Karpas-422 (cell line): ENCODE measurements around the gene EP400. TPM values are rescaled to one million over a fixed set of nuclear protein-coding genes. Genes with fewer than 3 reads are reported as not detected.
A peak's percentile ranks its signal among the peaks of the same experiment; 100 is the strongest.
"Not testable (repeated sequence)": the region's sequence is repeated elsewhere in the genome, so short reads cannot be mapped to it uniquely, and the experiment has no call there.

Experiments
- DNase-seq: peaks from one replicate; pipeline ENCODE4 v3.0.0-alpha.2; 2015
- H2AFZ ChIP-seq: fragments of 200-600 bp; sonication (generic); 2 replicates; pipeline ENCODE4 v1.6.1; 2014; ENCODE audit warnings: antibody characterized with exemption, low read length, mixed read lengths
- H3K27ac ChIP-seq: fragments of 200-600 bp; sonication (generic); 2 replicates; pipeline ENCODE4 v1.5.1; 2014; ENCODE audit warnings: mild to moderate bottlenecking, low read length, moderate library complexity
- H3K27me3 ChIP-seq: fragments of 200-600 bp; sonication (generic); 2 replicates; pipeline ENCODE4 v1.6.1; 2014; ENCODE audit warnings: low read length, mixed read lengths
- H3K36me3 ChIP-seq: fragments of 200-600 bp; sonication (generic); 2 replicates; pipeline ENCODE4 v1.6.1; 2014; ENCODE audit warnings: low read length, mixed read lengths; ENCODE audit not compliant: insufficient read depth
- H3K4me1 ChIP-seq: fragments of 200-600 bp; sonication (generic); 2 replicates; pipeline ENCODE4 v1.6.1; 2014; ENCODE audit warnings: mild to moderate bottlenecking, low read length, mixed read lengths
- H3K4me2 ChIP-seq: fragments of 200-600 bp; sonication (generic); 2 replicates; pipeline ENCODE4 v1.6.1; 2014; ENCODE audit warnings: low read length, low read depth, mild to moderate bottlenecking; ENCODE audit not compliant: poor library complexity, severe bottlenecking
- H3K4me3 ChIP-seq: fragments of 200-600 bp; sonication (generic); 2 replicates; pipeline ENCODE4 v1.5.1; 2014; ENCODE audit warnings: mild to moderate bottlenecking, antibody characterized with exemption, low read length, mixed read lengths
- H3K79me2 ChIP-seq: fragments of 200-600 bp; sonication (generic); 2 replicates; pipeline ENCODE4 v1.6.1; 2014; ENCODE audit warnings: mild to moderate bottlenecking, low read length, mixed read lengths
- H3K9ac ChIP-seq: fragments of 200-600 bp; sonication (generic); 2 replicates; pipeline ENCODE4 v1.6.0; 2014; ENCODE audit warnings: low read length
- H3K9me2 ChIP-seq: fragments of 200-600 bp; sonication (generic), shearing (Covaris generic); replicated peaks from 2 replicates; pipeline ENCODE4 v1.6.0; 2014; ENCODE audit warnings: mild to moderate bottlenecking, low read length, moderate library complexity; ENCODE audit not compliant: insufficient read depth
- H3K9me3 ChIP-seq: fragments of 300-700, 200-600 bp; sonication (generic); 2 replicates; pipeline ENCODE4 v1.6.1; 2014; ENCODE audit warnings: low read length, mixed read lengths
- H4K20me1 ChIP-seq: fragments of 200-600 bp; sonication (generic); 2 replicates; pipeline ENCODE4 v1.6.1; 2014; ENCODE audit warnings: mild to moderate bottlenecking, antibody characterized with exemption, low read length, low read depth; ENCODE audit not compliant: insufficient read depth
- total RNA-seq: library from RNA; depleted of rRNA; stranded (reverse); fragments of >200 nt; shearing (Covaris generic); gene quantifications from 2 replicates; pipeline ENCODE4 v1.2.3, GENCODE V29; 2014; ENCODE audit warnings: low replicate concordance

EP400 gene
- total RNA-seq, 1 experiment from 2014 or later: 13.7 TPM

DNA sequence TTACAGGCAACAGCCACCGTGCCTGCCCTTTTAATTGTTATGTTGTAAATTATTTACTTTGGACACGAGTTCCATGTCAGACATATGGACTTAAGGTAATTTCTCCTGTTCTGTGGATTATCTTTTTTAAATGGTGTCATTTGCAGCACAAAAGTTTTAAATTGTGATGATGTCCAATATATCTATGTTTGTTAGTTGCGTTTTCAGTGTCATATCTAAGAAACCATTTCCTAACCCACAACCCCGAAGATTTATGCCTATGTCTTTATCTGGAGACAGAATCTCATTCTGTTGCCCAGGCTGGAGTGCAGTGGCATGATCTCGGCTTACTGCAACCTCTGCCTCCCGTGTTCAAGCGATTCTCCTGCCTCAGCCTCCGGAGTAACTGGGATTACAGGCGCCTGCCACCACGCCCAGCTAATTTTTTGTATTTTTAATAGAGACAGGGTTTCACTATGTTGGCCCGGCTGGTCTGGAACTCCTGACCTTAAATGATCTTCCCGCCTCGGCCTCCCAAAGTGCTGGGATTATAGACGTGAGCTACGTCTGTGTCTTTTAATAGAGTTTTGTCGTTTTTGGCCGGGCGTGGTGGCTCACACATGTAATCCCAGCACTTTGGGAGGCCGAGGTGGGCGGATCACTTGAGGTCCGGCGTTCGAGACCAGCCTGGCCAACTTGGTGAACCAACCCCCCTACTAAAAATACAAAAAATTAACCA lies 870 bp upstream of the EP400 start:
- H3K9me2 ChIP-seq, H3K27ac ChIP-seq, H3K36me3 ChIP-seq, H3K9me3 ChIP-seq, DNase-seq, H3K27me3 ChIP-seq: not testable (repeated sequence)
- Histone ChIP-seq H3K4me1 (peaks cover 10% of the 10 kb centered on the region), H3K4me2 (peak overlapping the region; percentile 70), H2AFZ (peak overlapping the region; percentile 32; the same call in 1 of the 2 replicates), H3K4me3 (peak overlapping the region; percentile 99), H3K9ac (peak overlapping the region; percentile 93), H4K20me1 (peaks cover 15% of the 10 kb centered on the region; the same call in 1 of the 2 replicates), H3K79me2 (peaks cover 38% of the 10 kb centered on the region)

DNA sequence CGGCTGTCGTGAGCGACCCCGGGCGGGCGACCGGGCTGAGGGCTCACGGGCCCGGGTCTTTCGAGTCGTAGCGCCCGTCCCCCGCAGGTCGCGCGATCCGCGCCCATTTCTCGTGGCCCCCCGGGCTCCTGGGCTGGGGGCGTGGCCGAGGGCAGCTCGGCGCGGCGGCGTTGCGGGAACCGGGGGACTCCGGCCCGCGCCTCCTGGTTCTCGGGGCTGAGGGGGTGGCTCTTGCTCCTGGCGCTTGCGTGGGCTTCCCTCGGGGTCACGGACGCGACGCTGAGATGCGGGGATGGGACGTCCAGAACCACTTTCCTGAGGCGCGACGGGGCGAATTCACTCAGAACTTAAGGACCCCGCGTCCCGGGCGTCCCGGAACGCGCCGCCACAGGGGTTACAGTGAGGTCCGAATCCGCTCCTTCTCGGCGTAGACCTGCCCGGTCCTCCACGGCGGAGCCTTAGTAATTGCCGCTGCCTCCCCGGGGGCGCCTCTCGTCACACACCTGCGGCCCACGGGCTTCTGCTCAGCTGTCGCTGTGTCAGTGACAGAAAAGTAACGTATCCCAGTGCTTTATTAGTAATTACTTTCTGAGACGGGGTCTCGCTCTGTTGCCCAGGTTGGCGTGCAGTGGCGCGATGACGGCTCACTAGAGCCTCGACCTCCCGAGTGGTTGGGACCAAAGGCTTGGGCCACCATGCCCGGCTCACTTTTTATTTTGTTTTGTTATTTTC lies 606 bp downstream of the EP400 start:
- H3K4me2 ChIP-seq: peak overlapping the region; percentile 82
- peak overlapping the region; percentile 21; the same call in 1 of the 2 replicates for H3K27ac ChIP-seq
- H3K4me1 ChIP-seq: peaks cover 10% of the 10 kb centered on the region
- H4K20me1 ChIP-seq: peaks cover 15% of the 10 kb centered on the region; the same call in 1 of the 2 replicates
- H3K79me2 ChIP-seq: peaks cover 53% of the 10 kb centered on the region
- peak overlapping the region; percentile 99 for H3K4me3 ChIP-seq
- H3K9ac ChIP-seq: peak overlapping the region; percentile 93
- H3K27me3 ChIP-seq: no peaks in the 10 kb centered on the region
- H3K9me3 ChIP-seq: no peaks in the 10 kb centered on the region
- no peaks in the 10 kb centered on the region for H3K9me2 ChIP-seq
- 0 out of 2 replicates have a peak overlapping the region, but pooled peaks have one; percentile 32 for H2AFZ ChIP-seq
- peak; percentile 71 for DNase-seq
- H3K36me3 ChIP-seq: no peaks in the 10 kb centered on the region

DNA sequence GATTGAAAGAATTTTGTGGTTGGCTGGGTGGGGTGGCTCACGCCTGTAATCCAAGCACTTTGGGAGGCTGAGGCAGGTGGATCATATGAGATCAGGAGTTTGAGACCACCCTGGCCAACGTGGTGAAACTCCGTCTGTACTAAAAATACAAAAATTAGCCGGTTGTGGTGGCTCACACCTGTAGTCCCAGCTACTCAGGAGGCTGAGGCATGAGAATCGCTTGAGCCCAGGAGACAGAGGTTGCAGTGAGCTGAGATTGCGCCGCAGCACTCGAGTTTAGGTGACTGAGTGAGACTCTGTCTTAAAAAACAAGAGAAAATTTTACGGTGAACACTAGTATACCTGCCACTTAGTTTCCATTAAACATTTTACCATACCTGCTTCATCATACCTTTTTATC lies 4.1 kb downstream of the EP400 start:
- DNase-seq, H3K9me2 ChIP-seq, H3K4me3 ChIP-seq: not testable (repeated sequence)

GRCh38 chr12:131954460-131954859 lies 4.7 kb downstream of the EP400 start:
- not testable (repeated sequence) for H3K4me2 ChIP-seq, H3K9ac ChIP-seq, H3K9me2 ChIP-seq, H2AFZ ChIP-seq, H3K4me3 ChIP-seq, H3K36me3 ChIP-seq, H3K27me3 ChIP-seq, DNase-seq, H3K27ac ChIP-seq, H3K9me3 ChIP-seq
- Histone ChIP-seq H3K79me2 (peaks cover 94% of the 10 kb centered on the region), H4K20me1 (peaks cover 37% of the 10 kb centered on the region), H3K4me1 (peaks cover 11% of the 10 kb centered on the region)

More for the DNA sequence above, 4.1 kb downstream of the EP400 start:
- Histone ChIP-seq H4K20me1 (peaks cover 32% of the 10 kb centered on the region), H3K79me2 (peaks cover 87% of the 10 kb centered on the region), H3K4me1 (peaks cover 15% of the 10 kb centered on the region)
- not testable (repeated sequence) for H3K4me2 ChIP-seq, H3K27me3 ChIP-seq, H3K9ac ChIP-seq, H3K27ac ChIP-seq, H3K9me3 ChIP-seq, H2AFZ ChIP-seq, H3K36me3 ChIP-seq

DNA sequence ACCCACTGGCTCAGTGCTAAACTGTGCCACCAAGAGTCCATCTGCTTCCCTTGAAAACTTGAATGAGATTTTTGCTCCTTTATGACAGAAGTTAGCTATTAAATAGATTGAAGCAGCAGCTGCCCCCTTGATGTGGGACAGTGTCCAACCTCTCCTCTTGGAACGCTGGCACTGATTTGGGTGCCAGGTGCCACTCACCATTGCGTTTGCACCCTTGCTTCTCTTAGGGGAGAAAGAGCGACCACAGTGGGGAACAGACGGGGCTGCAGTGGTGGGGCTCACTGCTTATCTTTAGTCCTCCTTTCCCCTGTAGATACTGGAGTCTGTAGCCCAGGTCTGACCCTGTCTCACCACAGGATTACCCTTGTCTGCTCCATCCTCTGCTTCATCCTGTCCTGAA lies 9.4 kb downstream of the EP400 start:
- Histone ChIP-seq H3K36me3 (peaks cover 11% of the 10 kb centered on the region; the same call in 1 of the 2 replicates), H3K9me3 (no peaks in the 10 kb centered on the region), H3K27ac (no peak overlapping the region), H3K4me1 (peaks cover 9% of the 10 kb centered on the region), H4K20me1 (peaks cover 32% of the 10 kb centered on the region), H2AFZ (no peak overlapping the region), H3K4me2 (no peak overlapping the region), H3K9me2 (no peaks in the 10 kb centered on the region), H3K9ac (no peak overlapping the region), H3K79me2 (peaks cover 87% of the 10 kb centered on the region), H3K27me3 (no peaks in the 10 kb centered on the region), H3K4me3 (no peak overlapping the region)
- DNase-seq: no peak

GRCh38 chr12:131959641-131960589 lies 10.2 kb downstream of the EP400 start:
- Histone ChIP-seq H3K9me2 (no peaks in the 10 kb centered on the region), H3K4me3 (no peak overlapping the region), H3K9ac (no peak overlapping the region), H2AFZ (no peak overlapping the region), H4K20me1 (peaks cover 32% of the 10 kb centered on the region), H3K27ac (no peak overlapping the region), H3K4me1 (peaks cover 9% of the 10 kb centered on the region), H3K36me3 (peaks cover 14% of the 10 kb centered on the region; the same call in 1 of the 2 replicates), H3K27me3 (no peaks in the 10 kb centered on the region), H3K79me2 (peaks cover 87% of the 10 kb centered on the region), H3K9me3 (no peaks in the 10 kb centered on the region), H3K4me2 (no peak overlapping the region)
- no peak for DNase-seq

- H3K79me2 ChIP-seq: peaks cover 87% of the 10 kb centered on the region
- not testable (repeated sequence) for H3K27ac ChIP-seq, H3K4me3 ChIP-seq, H2AFZ ChIP-seq, H3K4me2 ChIP-seq, H3K9me2 ChIP-seq, H3K9me3 ChIP-seq, H3K27me3 ChIP-seq, DNase-seq, H3K4me1 ChIP-seq, H3K9ac ChIP-seq
- H3K36me3 ChIP-seq: peaks cover 18% of the 10 kb centered on the region; the same call in 1 of the 2 replicates
- H4K20me1 ChIP-seq: peaks cover 32% of the 10 kb centered on the region
Observed at GRCh38 chr12:131960590-131961325, 11.0 kb downstream of the EP400 start.
